ENCODE results near the gene TSPAN7.

TSPAN7 gene

GRCh38 chrX:38649674-38650647 is 88.6 kb downstream of the TSPAN7 start:
- no peak for DNase-seq

- DNase-seq: no peak
Observed at GRCh38 chrX:38651625-38652601, 90.6 kb downstream of the TSPAN7 start.

GRCh38 chrX:38652934-38653442 is 91.6 kb downstream of the TSPAN7 start:
- no peak for DNase-seq

GRCh38 chrX:38654302-38654701 is 93.0 kb downstream of the TSPAN7 start:
- DNase-seq: no peak

- no peak for DNase-seq
Observed at GRCh38 chrX:38656350-38656915, 95.1 kb downstream of the TSPAN7 start.

- DNase-seq: no peak
Observed at GRCh38 chrX:38657562-38657961, 96.2 kb downstream of the TSPAN7 start.

- no peak for DNase-seq
Observed at GRCh38 chrX:38660395-38661102, 99.2 kb downstream of the TSPAN7 start.

GRCh38 chrX:38661103-38661441 is 99.7 kb downstream of the TSPAN7 start:
- no peak for DNase-seq

- no peak for DNase-seq
Observed at GRCh38 chrX:38661561-38661960, 100.2 kb downstream of the TSPAN7 start.

- DNase-seq: no peak
Observed at GRCh38 chrX:38662640-38663039, 101.3 kb downstream of the TSPAN7 start.

- no peak for DNase-seq
Observed at GRCh38 chrX:38664285-38664684, 102.9 kb downstream of the TSPAN7 start.

GRCh38 chrX:38666909-38667308 is 105.6 kb downstream of the TSPAN7 start:
- no peak for DNase-seq

GRCh38 chrX:38668771-38669170 is 107.4 kb downstream of the TSPAN7 start:
- no peak for DNase-seq

- DNase-seq: no peak
Observed at GRCh38 chrX:38669428-38669827, 108.1 kb downstream of the TSPAN7 start.

- DNase-seq: no peak
Observed at GRCh38 chrX:38672646-38673045, 111.3 kb downstream of the TSPAN7 start.

GRCh38 chrX:38675856-38676255 is 114.5 kb downstream of the TSPAN7 start:
- DNase-seq: no peak

GRCh38 chrX:38678183-38678582 is 116.8 kb downstream of the TSPAN7 start:
- no peak for DNase-seq

- DNase-seq: no peak
Observed at GRCh38 chrX:38678821-38679220, 117.5 kb downstream of the TSPAN7 start.

GRCh38 chrX:38679695-38680094 is 118.4 kb downstream of the TSPAN7 start:
- no peak for DNase-seq

- DNase-seq: no peak
Observed at GRCh38 chrX:38682095-38682494, 120.8 kb downstream of the TSPAN7 start.

- no peak for DNase-seq
Observed at GRCh38 chrX:38692961-38693360, 131.6 kb downstream of the TSPAN7 start.

- DNase-seq: no peak
Observed at GRCh38 chrX:38694394-38694793, 133.1 kb downstream of the TSPAN7 start.
